DMS 273 (cell line): Measurements from ENCODE around the gene RPL15.
"Not testable (repeated sequence)": the region's sequence is repeated elsewhere in the genome, so short reads cannot be mapped to it uniquely, and the experiment has no call there.

ENCODE experiments used
- DNase-seq: peaks from one replicate; lab custom pipeline; 2025; ENCODE audit not compliant: unreplicated experiment; lab: John Stamatoyannopoulos, UW

Gene RPL15

GRCh38 chr3:23916886-23917678 is at the start of gene RPL15, which contains the start of gene NKIRAS1:
TSS of gene RPL15 (plus strand) at chr3:23917132. CDS start at chr3:23917860, 728 bp downstream.
TSS of gene NKIRAS1 (minus strand) at chr3:23916990. CDS start at chr3:23910904, 6,086 bp downstream.
- DNase-seq = peak; percentile 97

- DNase-seq = no peak
Measured at GRCh38 chr3:23867400-23867799, 49.5 kb upstream of the RPL15 start.

- no peak for DNase-seq
Measured at GRCh38 chr3:23867838-23868237, 49.1 kb upstream of the RPL15 start.

GRCh38 chr3:23869977-23870662 is 46.8 kb upstream of the RPL15 start:
- no peak for DNase-seq

GRCh38 chr3:23870663-23871043 is 46.3 kb upstream of the RPL15 start:
- DNase-seq = not testable (repeated sequence)

GRCh38 chr3:23871361-23871760 is 45.6 kb upstream of the RPL15 start:
- not testable (repeated sequence) for DNase-seq

GRCh38 chr3:23872330-23872729 is 44.6 kb upstream of the RPL15 start:
- no peak for DNase-seq

- DNase-seq = no peak
Measured at GRCh38 chr3:23873941-23874340, 43.0 kb upstream of the RPL15 start.

GRCh38 chr3:23874359-23875112 is 42.4 kb upstream of the RPL15 start:
- no peak for DNase-seq

- DNase-seq = no peak
Measured at GRCh38 chr3:23875113-23875725, 41.7 kb upstream of the RPL15 start.

GRCh38 chr3:23876923-23877322 is 40.0 kb upstream of the RPL15 start:
- DNase-seq = no peak

GRCh38 chr3:23877329-23877980 is 39.5 kb upstream of the RPL15 start:
- peak; percentile 13 for DNase-seq

- no peak for DNase-seq
Measured at GRCh38 chr3:23879485-23879884, 37.4 kb upstream of the RPL15 start.

GRCh38 chr3:23880703-23881339 is 36.1 kb upstream of the RPL15 start:
- DNase-seq = no peak

GRCh38 chr3:23881993-23882392 is 34.9 kb upstream of the RPL15 start:
- DNase-seq = not testable (repeated sequence)

- no peak for DNase-seq
Measured at GRCh38 chr3:23882487-23882918, 34.4 kb upstream of the RPL15 start.

- DNase-seq = peak; percentile 11
Measured at GRCh38 chr3:23884481-23884880, 32.5 kb upstream of the RPL15 start.

GRCh38 chr3:23885210-23885609 is 31.7 kb upstream of the RPL15 start:
- no peak for DNase-seq

- DNase-seq = no peak
Measured at GRCh38 chr3:23886311-23886710, 30.6 kb upstream of the RPL15 start.

- DNase-seq = peak; percentile 31
Measured at GRCh38 chr3:23888617-23889228, 28.2 kb upstream of the RPL15 start.
